DMS114 treated with DMSO at 0.1 percent for 48 hours (cell line): Measurements from ENCODE around the gene NDST1.

Source experiments
- DNase-seq: peaks from one replicate; lab custom pipeline; 2025; ENCODE audit not compliant: unreplicated experiment; lab: John Stamatoyannopoulos, UW

The NDST1 gene

GRCh38 chr5:150488519-150489359 is 19.2 kb upstream of the NDST1 start:
- DNase-seq = no peak

DNA sequence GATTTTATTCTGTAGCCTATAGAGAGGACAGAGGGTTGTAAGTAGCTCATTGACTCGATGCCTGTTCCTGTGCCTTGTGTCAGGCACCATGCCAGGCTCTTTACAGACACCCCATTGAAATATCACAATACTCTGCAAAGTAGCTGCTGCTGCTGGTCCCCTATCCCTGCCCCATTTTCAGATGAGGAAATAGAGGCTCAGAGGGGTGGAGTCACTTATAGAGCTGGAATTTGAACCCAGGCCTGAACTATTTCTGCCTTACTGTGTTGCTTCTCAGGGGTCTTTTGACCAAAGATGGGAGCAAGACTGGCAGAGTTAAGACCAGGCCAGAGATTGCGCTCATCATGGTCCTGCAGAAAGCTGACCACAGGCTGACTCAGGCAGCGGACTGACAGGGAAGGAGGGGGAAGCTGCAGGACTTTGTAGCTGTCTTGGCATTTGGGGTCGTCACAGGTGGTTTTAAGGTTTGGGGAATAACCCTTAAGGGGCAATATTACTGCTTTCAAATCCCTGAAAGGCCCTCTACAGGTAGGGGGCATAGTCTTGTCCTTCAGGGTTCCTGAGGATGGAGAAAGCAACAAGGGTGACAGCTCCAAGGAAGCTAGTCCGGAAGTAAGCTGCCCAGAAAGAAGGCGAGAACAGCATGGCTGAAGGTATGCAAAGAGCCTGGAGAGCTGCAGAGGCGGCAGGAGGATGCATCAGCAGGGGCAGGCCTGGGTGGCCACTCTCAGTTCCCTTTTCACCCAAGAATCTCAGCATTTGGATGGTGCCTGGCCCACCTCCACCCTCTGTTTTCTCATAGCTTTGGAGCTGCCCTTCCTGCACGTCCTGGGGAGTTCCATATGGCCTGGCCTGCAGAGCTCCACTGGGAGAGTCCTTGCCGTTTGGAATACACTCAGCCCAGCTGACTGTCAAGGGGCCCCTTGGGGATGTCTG is 18.3 kb upstream of the NDST1 start:
- DNase-seq = no peak

- no peak for DNase-seq
These were observed 17.6 kb upstream of the NDST1 start for GRCh38 chr5:150490296-150490669.

DNA sequence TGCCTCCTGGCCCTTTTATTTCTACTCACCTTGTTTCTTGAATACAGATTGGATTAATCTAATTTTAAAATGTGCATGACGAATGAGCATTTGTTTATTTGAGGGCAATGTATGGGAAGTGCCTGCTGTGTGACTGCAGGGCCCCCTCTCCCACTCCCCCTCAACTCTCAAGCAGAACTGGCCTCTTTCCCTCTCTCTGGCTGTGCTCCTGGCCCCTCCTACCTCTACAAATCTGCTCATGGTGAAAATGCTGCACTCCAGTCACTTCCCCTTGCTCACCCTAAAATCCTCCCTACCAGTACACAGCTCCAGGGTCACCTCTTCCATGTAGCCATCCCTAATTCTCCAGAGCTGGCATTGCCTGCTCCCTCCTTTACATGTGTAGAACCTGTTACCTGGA is 17.2 kb upstream of the NDST1 start:
- DNase-seq = no peak

DNA sequence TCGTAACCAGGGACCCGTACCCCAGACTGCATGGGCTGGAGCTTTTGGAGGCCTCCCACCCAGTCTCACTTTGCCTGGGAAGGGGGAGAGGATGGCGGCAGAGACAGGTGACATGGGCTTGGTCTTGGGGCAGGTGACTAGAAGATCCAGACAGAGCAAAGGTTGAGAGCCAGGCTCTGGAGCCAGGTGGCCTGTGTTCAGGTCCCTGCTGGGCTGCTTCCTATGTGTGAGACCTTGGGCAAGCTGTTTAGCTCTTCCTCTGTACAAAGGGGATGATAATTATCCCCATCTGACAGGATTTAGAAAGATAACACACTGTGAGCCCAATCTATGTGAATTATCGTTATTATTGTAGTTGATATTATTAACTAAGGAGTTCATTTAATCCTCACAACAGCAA is 16.1 kb upstream of the NDST1 start:
- DNase-seq = no peak

GRCh38 chr5:150492621-150493020 is 15.3 kb upstream of the NDST1 start:
- DNase-seq = no peak

DNA sequence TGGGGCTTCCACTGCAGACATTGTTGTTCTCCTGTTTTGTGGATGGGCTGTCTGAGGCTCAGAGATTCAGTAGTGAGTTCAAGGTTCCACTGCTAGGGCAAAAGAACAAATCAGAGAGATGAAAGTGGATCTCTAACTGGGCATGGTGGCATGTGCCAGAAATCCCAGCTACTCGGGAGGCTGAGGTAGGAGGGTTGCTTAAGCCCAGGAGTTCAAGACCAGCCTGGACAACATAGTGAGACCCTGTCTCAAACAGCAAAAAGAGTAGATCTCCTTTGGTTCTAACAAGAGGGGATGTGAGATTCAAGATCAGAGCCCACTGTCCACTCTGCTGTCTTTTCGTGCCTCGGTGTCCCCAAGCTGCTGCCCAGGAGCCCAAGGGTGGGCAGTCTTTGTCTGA is 11.8 kb upstream of the NDST1 start:
- no peak for DNase-seq

- no peak for DNase-seq
These were observed 11.4 kb upstream of the NDST1 start for GRCh38 chr5:150496534-150496933.

DNA sequence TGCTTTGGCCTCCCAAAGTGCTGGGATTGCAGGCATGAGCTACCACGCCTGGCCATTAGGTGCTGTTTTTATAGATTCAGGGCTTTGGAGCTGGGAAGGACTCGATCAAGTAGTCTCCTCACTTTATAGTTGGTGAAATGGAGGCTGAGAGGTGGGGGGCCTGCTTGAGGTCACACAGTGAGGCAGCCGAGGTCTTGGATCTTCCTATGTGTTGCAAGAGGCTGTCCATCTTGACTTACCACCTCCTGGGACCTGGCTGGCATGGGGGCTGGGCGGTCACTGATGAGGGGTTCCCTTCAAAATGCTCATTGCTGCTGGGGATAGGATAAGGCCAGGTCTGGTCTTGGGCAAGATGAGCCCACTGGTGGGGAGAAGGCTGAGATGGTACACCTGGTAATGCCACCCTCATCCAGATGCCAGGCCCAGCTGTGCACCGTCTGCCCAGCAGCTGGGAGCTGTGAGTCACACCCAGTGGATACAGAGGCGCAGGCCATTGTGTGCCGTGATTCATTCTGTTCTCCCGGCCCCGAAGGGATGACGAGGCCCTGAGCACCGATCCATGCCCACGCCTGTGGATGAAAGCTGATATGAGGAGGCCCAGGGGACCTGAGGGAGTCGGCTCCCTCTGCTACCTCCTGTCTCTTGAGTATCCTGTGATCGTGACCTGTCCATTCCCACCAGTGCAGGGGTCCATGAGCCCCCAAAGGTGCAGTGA is 10.5 kb upstream of the NDST1 start:
- no peak for DNase-seq

DNA sequence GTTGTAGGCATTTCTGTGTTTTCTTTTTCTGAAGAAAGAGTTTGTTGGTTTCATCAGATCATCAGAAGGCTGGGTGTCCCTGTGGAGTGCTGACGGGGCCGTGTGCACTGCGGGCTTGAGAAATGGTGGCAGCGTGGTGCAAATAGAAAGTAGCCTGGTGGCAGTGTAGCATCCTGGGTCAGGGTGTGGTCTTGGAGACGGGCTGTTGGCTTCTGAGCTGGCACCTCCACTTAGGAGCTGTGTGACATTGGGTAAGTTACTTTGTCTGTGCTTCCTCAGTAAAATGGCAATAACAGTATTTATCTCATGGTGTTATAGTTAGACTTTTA is 10.0 kb upstream of the NDST1 start:
- no peak for DNase-seq

DNA sequence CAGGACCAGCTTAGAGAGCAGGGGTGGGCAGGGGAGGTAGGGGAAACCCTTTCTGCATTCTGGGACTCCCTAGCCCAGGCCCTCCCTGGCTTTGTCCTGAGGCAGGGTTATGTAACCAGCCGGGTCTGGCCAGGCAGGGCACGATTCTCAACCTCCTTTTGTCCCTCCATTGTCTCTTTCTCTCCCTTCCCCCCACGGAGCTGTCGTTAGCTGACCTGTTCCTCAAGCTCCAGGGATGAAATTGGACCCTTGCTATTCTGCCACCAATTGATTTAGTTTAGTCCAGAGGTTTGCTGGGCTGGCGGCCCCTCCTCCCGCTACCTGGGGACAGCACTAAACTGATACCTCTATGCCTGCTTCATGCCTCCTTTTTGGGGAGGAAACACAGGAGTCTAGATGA is 9.4 kb upstream of the NDST1 start:
- DNase-seq = no peak

DNA sequence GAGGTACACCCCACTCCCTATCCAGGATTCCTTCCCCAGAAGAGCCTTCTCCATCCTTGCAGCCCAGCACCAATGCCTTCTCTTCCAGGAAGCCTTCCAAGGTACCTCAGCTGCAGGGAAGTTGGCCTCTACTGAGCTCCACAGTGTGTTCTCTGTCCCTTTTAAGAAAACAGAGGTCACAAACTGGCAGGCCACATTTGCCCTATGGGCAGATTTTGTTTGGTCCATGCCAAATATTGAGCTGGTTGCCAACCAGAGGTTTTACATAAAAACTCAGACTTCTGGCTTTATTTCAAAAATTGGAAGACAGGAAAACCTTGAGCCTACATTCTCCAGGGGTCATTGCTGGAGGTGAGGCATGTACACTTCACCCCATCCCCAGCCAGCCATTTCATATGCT is 9.0 kb upstream of the NDST1 start:
- no peak for DNase-seq

DNA sequence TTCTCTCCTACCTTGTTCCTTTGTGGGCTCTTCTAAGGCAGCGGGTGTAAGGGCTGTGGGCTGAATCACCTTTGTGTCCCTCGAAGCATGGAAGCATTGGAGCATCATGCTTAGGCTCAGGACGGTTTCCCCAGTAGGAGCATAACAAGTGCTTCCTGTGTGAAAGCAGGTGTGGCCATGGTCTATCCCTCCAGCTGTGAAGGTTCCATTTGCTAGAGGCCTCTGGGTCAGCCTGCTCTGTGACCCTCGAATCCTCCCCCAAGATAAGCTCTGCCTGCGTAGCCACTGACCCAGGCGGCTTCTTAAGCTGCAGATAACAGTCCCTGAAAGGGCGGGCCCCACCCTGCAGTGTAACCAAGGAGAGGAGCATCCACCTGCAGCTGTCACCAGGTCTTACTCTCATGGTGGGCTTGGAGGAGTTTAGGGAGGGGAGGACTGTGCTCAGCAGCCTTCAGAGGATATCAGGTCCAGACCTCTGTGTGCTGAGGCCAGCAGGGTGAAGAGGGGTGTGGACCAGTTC is 8.4 kb upstream of the NDST1 start:
- DNase-seq = no peak

GRCh38 chr5:150500328-150500841 is 7.5 kb upstream of the NDST1 start:
- DNase-seq = no peak

DNA sequence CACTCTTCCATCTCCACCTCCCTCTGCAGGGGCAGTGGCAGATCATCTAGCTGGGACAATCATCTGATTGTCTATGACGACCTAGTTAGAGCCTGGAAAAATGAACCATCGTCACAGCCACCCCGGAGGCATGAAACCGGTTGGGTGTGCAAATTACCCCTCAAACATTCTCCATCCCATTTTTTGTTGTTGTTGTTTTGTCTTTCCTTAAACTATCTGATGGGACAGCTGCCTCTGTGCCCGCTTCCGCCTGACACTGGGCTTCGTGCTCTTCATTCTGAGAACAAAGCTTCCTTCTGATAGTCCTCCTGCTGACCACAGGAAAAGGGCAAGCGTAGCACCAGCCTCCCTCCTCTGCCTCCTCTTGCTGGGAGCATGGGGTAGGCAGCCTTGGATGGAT is 7.0 kb upstream of the NDST1 start:
- DNase-seq = no peak

GRCh38 chr5:150502106-150502505 is 5.8 kb upstream of the NDST1 start:
- DNase-seq = no peak

DNA sequence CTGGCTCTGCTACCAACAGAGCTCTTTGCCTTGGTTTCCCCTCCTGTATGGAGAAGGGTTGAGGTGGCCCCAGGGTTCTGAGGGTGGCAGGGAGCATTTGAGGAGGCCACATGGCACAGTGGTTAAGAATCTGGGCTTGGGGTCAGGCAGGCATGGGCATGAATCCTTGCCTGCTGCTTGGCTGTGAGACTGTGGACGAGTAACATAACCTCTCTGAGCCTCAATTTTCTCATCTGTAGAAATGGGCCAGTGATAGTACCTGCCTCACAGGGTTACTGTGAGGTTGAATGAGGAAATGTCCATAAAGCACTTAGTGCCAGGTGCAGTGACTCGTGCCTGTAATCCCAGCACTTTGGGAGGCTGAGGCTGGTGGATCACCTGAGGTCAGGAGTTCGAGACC is 5.1 kb upstream of the NDST1 start:
- no peak for DNase-seq

GRCh38 chr5:150503386-150503785 is 4.5 kb upstream of the NDST1 start:
- DNase-seq = no peak

DNA sequence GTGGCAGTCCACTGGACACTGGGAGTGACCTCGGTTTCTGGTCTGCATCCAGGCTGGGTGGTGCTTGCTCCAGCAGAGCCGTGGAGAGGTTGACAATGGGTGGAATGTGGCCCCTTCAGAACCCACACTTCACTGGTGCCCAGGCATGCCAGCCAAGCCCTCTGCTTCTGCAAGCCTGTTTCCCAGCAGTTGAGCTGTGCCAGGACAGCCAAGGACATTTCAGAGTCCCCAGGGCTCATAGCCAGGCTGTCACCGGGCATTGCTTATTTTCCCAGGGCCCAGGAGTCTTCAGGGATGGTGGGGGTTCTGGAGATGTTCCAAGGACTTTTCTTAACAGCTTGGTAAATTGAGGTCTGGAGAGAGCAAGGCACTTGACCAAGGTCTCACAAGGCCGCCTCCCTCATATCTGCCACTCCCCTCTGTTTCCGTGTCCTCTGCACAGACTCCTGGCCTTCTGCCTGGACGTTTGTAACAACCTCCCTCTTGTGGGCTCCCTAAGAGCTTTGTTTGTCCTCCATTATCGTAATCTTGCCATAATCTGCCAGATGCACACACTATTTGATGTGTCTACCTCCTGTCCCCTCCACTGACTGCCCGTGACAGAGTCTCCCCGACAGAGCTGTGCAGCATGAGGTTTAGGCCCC is 3.8 kb upstream of the NDST1 start:
- no peak for DNase-seq

DNA sequence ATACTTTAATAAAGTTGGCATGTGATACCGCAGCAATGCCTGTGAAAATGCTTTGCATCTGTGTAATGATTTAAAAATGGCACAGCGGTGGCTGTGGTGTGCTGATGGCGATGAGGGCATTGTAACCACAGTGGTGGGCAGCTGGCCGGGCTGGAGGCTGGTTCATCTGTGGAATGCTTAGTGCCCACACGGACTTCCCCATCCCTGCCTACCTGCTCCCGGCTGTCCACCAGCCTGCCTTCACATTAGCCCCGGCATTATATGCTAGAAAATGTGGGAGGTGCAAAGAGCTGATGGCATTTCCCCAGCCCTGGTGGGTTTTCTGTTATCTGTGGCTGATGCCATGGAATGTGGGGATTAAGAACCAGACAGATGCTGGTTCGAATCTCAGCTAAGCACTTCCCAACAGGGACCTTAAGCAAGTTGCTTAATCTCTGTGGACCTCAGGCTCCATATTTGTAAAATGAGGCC is 2.9 kb upstream of the NDST1 start:
- DNase-seq = no peak

DNA sequence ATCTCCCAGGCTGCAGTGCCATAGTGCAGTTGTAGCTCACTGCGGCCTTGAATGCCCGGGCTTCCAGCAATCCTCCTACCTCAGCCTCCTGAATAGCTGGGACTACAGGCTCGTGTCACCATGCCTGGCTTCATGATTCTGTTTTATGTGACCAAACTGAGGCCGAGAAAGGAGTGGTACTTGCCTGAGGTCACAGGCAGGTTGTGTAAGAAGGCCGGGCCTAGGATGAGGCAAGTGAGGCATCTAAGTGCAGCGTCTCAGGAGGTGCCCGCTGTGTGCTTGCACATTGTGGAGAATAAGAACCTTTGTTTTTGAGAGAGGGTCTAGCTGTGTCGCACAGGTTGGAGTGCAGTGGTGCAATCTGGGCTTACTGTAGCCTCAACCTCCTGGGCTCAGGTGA is 2.1 kb upstream of the NDST1 start:
- DNase-seq = no peak
